BJ (cell line): ENCODE measurements around the gene PIP5KL1. TPM values are rescaled to one million over a fixed set of nuclear protein-coding genes. Genes with fewer than 3 reads are reported as not detected.

Experiments
- CTCF ChIA-PET: fragments of 350-600 bp; formaldehyde crosslinking; extraction: SDS; loops from one replicate; lab custom pipeline; 2021; ENCODE audit warnings: antibody characterized with exemption, inconsistent platforms; lab: Yijun Ruan, JAX
- POLR2A ChIA-PET: fragments of 300-600 bp; sonication (Branson Sonifier 250); formaldehyde crosslinking; extraction: SDS; loops from one replicate; lab custom pipeline; 2021; ENCODE audit warnings: antibody characterized with exemption; lab: Charles Lee
- DNase-seq: peaks from one replicate; pipeline ENCODE4 v3.0.0-alpha.2; 2011; ENCODE audit warnings: low read depth
- H3K27me3 ChIP-seq: 2 replicates; pipeline ENCODE4 v1.6.0; 2011; ENCODE audit warnings: low read length; ENCODE audit not compliant: control insufficient read depth, insufficient read depth
- H3K36me3 ChIP-seq: 2 replicates; pipeline ENCODE4 v1.5.1; 2011; ENCODE audit warnings: low read length; ENCODE audit not compliant: control insufficient read depth, insufficient read depth
- H3K4me3 ChIP-seq: 2 replicates; pipeline ENCODE4 v1.5.1; 2011; ENCODE audit warnings: low read depth, mild to moderate bottlenecking, control low read depth, low read length
- CTCF ChIP-seq: IDR thresholded peaks from 2 replicates; pipeline ENCODE4 v1.5.1; 2011; ENCODE audit warnings: low read depth, mild to moderate bottlenecking, control low read depth, inconsistent platforms, low read length, moderate library complexity; ENCODE audit not compliant: insufficient read depth
- polyA plus RNA-seq: library from polyadenylated mRNA; depleted of rRNA; stranded (reverse); fragments of >200 nt; gene quantifications from 2 replicates; pipeline ENCODE4 v1.2.3, GENCODE V29; 2011

PIP5KL1 gene
- polyA plus RNA-seq, 1 experiment: 2.3 TPM

- DNase-seq: no peak
- TF ChIP-seq CTCF: peak; percentile 93
- Histone ChIP-seq H3K4me3 (peak overlapping the region; percentile 9; the same call in 1 of the 2 replicates), H3K36me3 (no peaks in the 10 kb centered on the region), H3K27me3 (no peaks in the 10 kb centered on the region)
- POLR2A ChIA-PET: no interaction called here
- CTCF ChIA-PET: interaction anchor here (0.6 to 5.7 kb wide), 37 partner anchors 9 to 721 kb away, joined by 3 to 70 read pairs (median 4); partner anchors contain the start of genes CDK9, ENG, PIP5KL1 and TOR2A
These were observed 8.9 kb downstream of the PIP5KL1 start for GRCh38 chr9:127921557-127922120.

- ChIA-PET CTCF (interaction anchor here (0.6 to 5.7 kb wide), 34 partner anchors 10 to 720 kb away, joined by 3 to 70 read pairs (median 4); partner anchors contain the start of genes CDK9, ENG, PIP5KL1 and TOR2A), POLR2A (no interaction called here)
- no peak overlapping the region for H3K4me3 ChIP-seq
- no peak for TF ChIP-seq CTCF
- no peaks in the 10 kb centered on the region for H3K27me3 ChIP-seq
- H3K36me3 ChIP-seq: no peaks in the 10 kb centered on the region
- DNase-seq: no peak
These were observed 9.8 kb downstream of the PIP5KL1 start for GRCh38 chr9:127920794-127921193.

GRCh38 chr9:127919253-127919815 is 11.2 kb downstream of the PIP5KL1 start:
- no peak for TF ChIP-seq CTCF
- peak; percentile 98 for DNase-seq
- Histone ChIP-seq H3K4me3 (no peak overlapping the region), H3K36me3 (no peaks in the 10 kb centered on the region; the same call in 1 of the 2 replicates), H3K27me3 (no peaks in the 10 kb centered on the region)
- POLR2A ChIA-PET: interaction anchor here (0.6 to 0.8 kb wide), 2 partner anchors 66 to 150 kb away, joined by 3 read pairs; no protein-coding TSS in a partner anchor
- CTCF ChIA-PET: interaction anchor here (0.9 to 5.7 kb wide), 12 partner anchors 9 to 330 kb away, joined by 3 to 70 read pairs (median 4); partner anchors contain the start of gene TOR2A

GRCh38 chr9:127918183-127919107 is 12.1 kb downstream of the PIP5KL1 start:
- CTCF ChIA-PET: interaction anchor here (1.0 to 5.7 kb wide), 6 partner anchors 24 to 184 kb away, joined by 3 to 70 read pairs (median 6); partner anchors contain the start of genes CDK9 and TOR2A
- H3K4me3 ChIP-seq: no peak overlapping the region
- no peak for DNase-seq
- POLR2A ChIA-PET: interaction anchor here (0.8 kb wide), 1 partner anchor 151 kb away, joined by 3 read pairs; no protein-coding TSS in a partner anchor
- H3K27me3 ChIP-seq: no peaks in the 10 kb centered on the region
- TF ChIP-seq CTCF: 0 out of 2 replicates have a peak, but pooled peaks have one; percentile 3
- peaks cover 2% of the 10 kb centered on the region; the same call in 1 of the 2 replicates for H3K36me3 ChIP-seq
